Left cardiac atrium (tissue), 4 donors: ENCODE results near the gene S100A5. TPM values are rescaled to one million over a fixed set of nuclear protein-coding genes. Genes with fewer than 3 reads are reported as not detected.
A peak's percentile ranks its signal among the peaks of the same experiment; 100 is the strongest.

Experiments used
- ATAC-seq, 2 donors: fragments of 200-7000 bp; cut with Tn5 transposase; one replicate each; pipeline ENCODE4 v1.9.1; 2020; ENCODE audit warnings: mild to moderate bottlenecking in 2 of 2, moderate library complexity in 2 of 2
- DNase-seq: peaks from one replicate; pipeline ENCODE4 v3.0.0-alpha.2; 2020
- intact Hi-C, 2 donors: fragments of 100-400 bp; cut with DNase I; formaldehyde crosslinking; loops; one replicate each; pipeline versions ENCODE4 v1.14.1 to v1.15.1; 2022 to 2023
- total RNA-seq, 2 donors: library from RNA; stranded (reverse); fragmentation: NEBNext Ultra II Directional; extraction: Animal tissue kit (Norgen Biotek cat#: 25700); gene quantifications; one replicate each; pipeline ENCODE4 v1.2.1, GENCODE V29; 2021
- donor health status: DM: no; HTN: yes; CAD: no.
- donor health status: DM: no; HTN: yes; CAD: no; lungs with severe emphysema.
- donor health status: DM: yes; HTN: yes; CAD: no.
- donor health status: Dilated cardiomyopathy.

S100A5 gene
- total RNA-seq, 2 donors from 2014 or later = not detected

DNA sequence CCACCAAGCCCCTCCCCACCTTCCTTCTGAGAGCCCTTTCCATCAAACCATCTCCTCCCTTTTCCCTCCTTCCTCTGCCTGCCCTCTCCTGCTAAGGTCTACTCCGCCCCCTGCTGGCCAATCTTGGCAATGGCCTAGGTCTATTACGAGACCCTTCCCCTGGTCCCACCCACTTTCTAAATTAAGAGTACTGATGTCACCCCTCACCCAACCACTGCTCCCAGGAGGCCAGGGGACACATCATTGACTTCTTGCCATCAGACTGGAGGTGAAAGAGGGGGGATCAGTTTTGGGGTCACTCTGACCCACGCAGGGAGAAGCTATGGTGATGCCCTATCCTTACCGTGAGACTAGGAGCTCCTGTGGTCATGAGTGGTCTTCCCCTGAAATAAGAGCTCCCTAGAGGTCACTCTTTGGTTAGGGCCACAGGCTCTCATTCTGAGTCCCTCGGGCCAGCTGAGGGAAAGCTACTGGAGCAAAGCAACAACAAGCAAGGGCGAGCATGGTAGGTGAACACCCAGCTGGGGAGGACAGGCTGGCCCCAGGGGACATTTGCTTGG lies 45.7 kb downstream of the S100A5 start:
- ATAC-seq (peak; percentile 53 to 79), DNase-seq (peak; percentile 77)
- intact Hi-C loops = loop anchor here (1.0 to 5.0 kb wide), 2 partner anchors 143 kb away; no protein-coding TSS in a partner anchor

DNA sequence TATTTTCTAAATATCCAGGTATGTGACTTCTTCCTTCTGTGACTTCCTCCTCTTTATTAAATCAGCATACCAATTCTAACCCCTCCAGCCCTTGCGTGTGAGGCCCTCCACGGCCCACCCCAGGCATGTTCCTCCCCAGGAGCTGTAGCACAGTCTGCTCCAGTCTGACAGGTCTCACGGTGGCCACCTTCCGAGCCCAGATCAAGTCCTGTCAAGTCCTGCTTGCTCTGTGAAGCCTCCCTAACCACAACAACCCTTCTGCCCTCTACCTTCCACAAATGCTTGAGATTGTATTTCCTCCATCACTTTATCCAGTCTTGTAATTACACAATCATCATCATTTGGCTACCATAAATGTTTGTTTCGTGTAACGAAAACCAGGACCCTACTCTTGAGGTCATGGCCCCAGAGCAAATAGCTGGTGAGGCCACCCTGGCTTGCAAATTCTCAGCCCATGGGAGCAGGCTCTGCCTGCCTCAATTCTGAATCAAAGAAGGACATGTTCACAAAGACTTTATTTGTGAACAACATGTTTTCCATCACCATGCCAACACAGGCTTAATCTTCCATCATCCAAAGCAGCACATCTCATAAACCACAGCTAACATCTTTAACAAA lies 47.3 kb downstream of the S100A5 start:
- intact Hi-C loops = loop anchor here in 1 of 2 donors (5.0 kb wide), 1 partner anchor 141 kb away; no protein-coding TSS in a partner anchor
- no peak for DNase-seq
- ATAC-seq = no peak

DNA sequence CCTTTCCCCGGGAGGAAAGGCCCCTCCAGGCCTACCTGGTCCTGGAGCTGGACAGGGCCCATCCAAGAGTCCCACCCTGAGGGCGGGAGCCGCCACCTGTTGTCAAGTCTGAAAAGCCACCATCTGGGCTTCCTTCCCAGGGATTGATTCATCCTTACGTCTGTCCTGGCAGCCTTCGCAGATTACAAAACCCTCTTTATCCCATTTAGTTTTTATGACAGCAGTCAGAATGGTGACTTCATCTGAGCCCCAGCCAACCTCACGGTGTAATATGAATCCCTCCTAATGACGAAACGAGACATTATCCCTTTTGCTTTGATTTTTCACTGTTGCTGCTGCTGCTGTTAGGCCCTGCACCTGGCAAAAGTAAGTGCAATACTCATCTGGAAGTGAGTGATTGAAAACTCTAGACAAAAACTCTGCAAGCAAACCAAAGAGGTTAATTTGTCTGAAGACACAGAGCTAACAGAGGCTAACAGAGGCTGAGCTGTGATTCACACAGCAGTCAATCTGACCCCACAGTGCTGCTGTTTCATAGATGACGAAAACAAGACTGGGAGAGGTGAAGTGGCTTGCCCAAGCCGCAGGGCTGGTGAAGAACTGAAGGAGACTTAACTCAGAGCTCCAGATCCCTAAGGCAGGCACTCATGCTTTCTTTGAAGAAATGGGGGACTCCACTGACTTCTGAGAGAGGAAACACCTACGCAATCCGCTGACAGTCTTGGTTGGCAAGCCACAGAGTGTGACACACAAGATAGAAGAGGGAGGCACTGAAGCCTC lies 50.3 kb downstream of the S100A5 start:
- ATAC-seq (peak; percentile 46 to 85), DNase-seq (peak; percentile 76)
- intact Hi-C loops = loop anchor here in 1 of 2 donors (5.0 kb wide), 1 partner anchor 138 kb away; no protein-coding TSS in a partner anchor

DNA sequence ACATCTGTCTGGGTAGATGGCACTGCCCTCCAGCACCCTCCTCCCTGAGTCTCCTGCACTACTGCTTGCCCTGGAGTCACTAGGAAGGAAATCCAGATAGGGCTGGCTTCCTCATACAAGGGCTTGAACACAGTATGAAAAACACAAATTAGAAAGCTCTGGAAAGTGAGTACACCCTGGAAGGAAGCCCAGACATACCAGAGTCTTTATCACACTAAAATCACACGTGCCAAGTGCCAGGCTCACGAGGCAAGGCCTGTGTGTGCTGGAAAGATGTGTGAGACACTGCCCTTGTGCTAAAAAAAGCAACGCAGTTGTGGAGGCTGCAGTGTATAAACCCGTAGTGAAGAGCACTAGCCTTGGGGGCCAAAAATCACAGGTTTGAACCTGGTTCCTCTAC lies 52.0 kb downstream of the S100A5 start:
- intact Hi-C loops = no loop called here
- ATAC-seq (peak; percentile 47 to 61), DNase-seq (no peak)

DNA sequence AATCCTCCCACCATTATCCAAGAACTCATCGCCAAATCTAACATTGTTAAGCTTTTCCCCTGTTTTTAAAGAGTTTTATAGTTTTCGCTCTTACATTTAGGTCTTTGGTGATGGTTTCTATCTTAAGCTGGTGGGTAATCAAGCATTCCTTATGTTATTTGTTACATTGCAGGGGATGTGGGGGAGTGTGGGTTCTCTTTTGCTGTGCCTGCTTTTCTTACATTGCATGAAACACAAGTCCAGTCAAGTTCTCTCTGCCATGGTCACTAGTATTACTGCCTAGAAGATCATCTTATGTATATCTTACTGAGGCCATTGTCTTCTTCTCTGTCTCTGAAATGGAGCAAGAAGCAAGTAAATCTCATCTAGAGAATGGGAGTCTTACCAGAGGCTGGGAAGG lies 53.0 kb downstream of the S100A5 start:
- DNase-seq = no peak
- intact Hi-C loops = no loop called here
- no peak for ATAC-seq

Other genes starting within 250 kb of the S100A5 start
- gene PGLYRP3, start 228.0 kb downstream of the S100A5 start, total RNA-seq = not detected
- not detected for gene PGLYRP4, start 192.1 kb downstream of the S100A5 start, total RNA-seq
- gene S100A9, start 183.1 kb downstream of the S100A5 start, total RNA-seq = 100 to 1,000 TPM; 184 to 529 TPM
- gene S100A12, start 165.3 kb downstream of the S100A5 start, total RNA-seq = 1 to 10 TPM; 5.2 to 8.8 TPM
- 100 to 1,000 TPM; 112 to 201 TPM for gene S100A8, start 149.9 kb downstream of the S100A5 start, total RNA-seq
- not detected for gene S100A7A, start 124.4 kb downstream of the S100A5 start, total RNA-seq
- not detected for gene S100A7, start 80.3 kb downstream of the S100A5 start, total RNA-seq
- 100 to 1,000 TPM; 449 to 518 TPM for gene S100A6, start 4.9 kb downstream of the S100A5 start, total RNA-seq
- gene S100A4, start 4.9 kb upstream of the S100A5 start, total RNA-seq = 100 to 1,000 TPM; 206 to 332 TPM
- gene S100A3, start 8.3 kb upstream of the S100A5 start, total RNA-seq = 1 to 10 TPM in 1 of 2 donors, under 1 TPM in 1; 0.77 to 3.3 TPM
- under 1 TPM in 1 of 2 donors, not detected in 1; 0.84 TPM for gene S100A2, start 24.9 kb upstream of the S100A5 start, total RNA-seq
- gene S100A16, start 72.2 kb upstream of the S100A5 start, total RNA-seq = 10 to 100 TPM; 48.2 to 64.7 TPM
- 1 to 10 TPM; 1.8 to 5.8 TPM for gene S100A14, start 75.4 kb upstream of the S100A5 start, total RNA-seq
- gene S100A13, start 86.6 kb upstream of the S100A5 start, total RNA-seq = 100 to 1,000 TPM; 169 to 197 TPM
- 1,000 to 10,000 TPM; 1,254 to 1,508 TPM for gene S100A1, start 87.5 kb upstream of the S100A5 start, total RNA-seq
- 10 to 100 TPM; 60.1 to 61.9 TPM for gene CHTOP, start 93.1 kb upstream of the S100A5 start, total RNA-seq
- gene SNAPIN, start 117.8 kb upstream of the S100A5 start, total RNA-seq = 10 to 100 TPM; 45.3 to 46.0 TPM
- gene ILF2, start 130.1 kb upstream of the S100A5 start, total RNA-seq = 10 to 100 TPM; 63.7 to 91.7 TPM
- 10 to 100 TPM; 28.5 to 39.0 TPM for gene NPR1, start 137.8 kb upstream of the S100A5 start, total RNA-seq
- 10 to 100 TPM; 28.2 to 34.1 TPM for gene INTS3, start 187.1 kb upstream of the S100A5 start, total RNA-seq
- gene SLC27A3, start 234.5 kb upstream of the S100A5 start, total RNA-seq = 10 to 100 TPM; 22.9 to 26.5 TPM